Loucy (cell line): Measurements from ENCODE around the gene NDUFA6.
"Not testable (repeated sequence)": the region's sequence is repeated elsewhere in the genome, so short reads cannot be mapped to it uniquely, and the experiment has no call there.

ENCODE experiments used
- H2AFZ ChIP-seq: fragments of 200-600 bp; sonication (generic); 2 replicates; pipeline ENCODE4 v1.6.0; 2016; ENCODE audit warnings: antibody characterized with exemption, mild to moderate bottlenecking, low read length, moderate library complexity
- H3F3A ChIP-seq: fragments of 200-600 bp; 2 replicates; pipeline ENCODE4 v1.6.0; 2016; ENCODE audit warnings: antibody characterized with exemption, low read depth, mild to moderate bottlenecking
- H3K27me3 ChIP-seq: fragments of 200-600 bp; sonication (generic); 2 replicates; pipeline ENCODE4 v1.6.1; 2014; ENCODE audit warnings: low read length, mild to moderate bottlenecking; ENCODE audit not compliant: insufficient read depth, poor library complexity, severe bottlenecking
- H3K36me3 ChIP-seq: fragments of 200-600 bp; sonication (generic); 2 replicates; pipeline ENCODE4 v1.6.1; 2016; ENCODE audit warnings: low read length; ENCODE audit not compliant: insufficient read depth
- H3K4me1 ChIP-seq: fragments of 200-600 bp; sonication (generic); 2 replicates; pipeline ENCODE4 v1.5.1; 2014; ENCODE audit warnings: low read length, mild to moderate bottlenecking; ENCODE audit not compliant: insufficient read depth, poor library complexity, severe bottlenecking
- H3K4me2 ChIP-seq: fragments of 200-600 bp; sonication (generic); 2 replicates; pipeline ENCODE4 v1.6.0; 2014; ENCODE audit warnings: antibody characterized with exemption, low read length, low read depth, mild to moderate bottlenecking; ENCODE audit not compliant: poor library complexity, severe bottlenecking
- H3K4me3 ChIP-seq: fragments of 200-600 bp; sonication (generic); 2 replicates; pipeline ENCODE4 v1.5.1; 2014; ENCODE audit warnings: low read length, mild to moderate bottlenecking, mixed read lengths; ENCODE audit not compliant: poor library complexity, severe bottlenecking
- H3K79me2 ChIP-seq: fragments of 200-600 bp; sonication (generic); 2 replicates; pipeline ENCODE4 v1.6.1; 2014; ENCODE audit warnings: low read length; ENCODE audit not compliant: insufficient read depth
- H3K9ac ChIP-seq: fragments of 200-600 bp; sonication (generic); 2 replicates; pipeline ENCODE4 v1.6.0; 2014; ENCODE audit warnings: mild to moderate bottlenecking, low read depth, low read length, moderate library complexity; ENCODE audit not compliant: poor library complexity, severe bottlenecking
- H3K9me2 ChIP-seq: fragments of 200-600 bp; sonication (generic); replicated peaks from 2 replicates; pipeline ENCODE4 v1.6.1; 2016; ENCODE audit warnings: low read depth, low read length, mixed read lengths
- H3K9me3 ChIP-seq: fragments of 200-600 bp; sonication (generic); 2 replicates; pipeline ENCODE4 v1.6.1; 2014; ENCODE audit warnings: mild to moderate bottlenecking, antibody characterized with exemption, low read length, low read depth; ENCODE audit not compliant: insufficient read depth
- H4K20me1 ChIP-seq: fragments of 200-600 bp; sonication (generic); 2 replicates; pipeline ENCODE4 v1.6.0; 2014; ENCODE audit warnings: antibody characterized with exemption, low read length, mild to moderate bottlenecking; ENCODE audit not compliant: insufficient read depth, poor library complexity, severe bottlenecking
- CTCF ChIP-seq: fragments of 200-600 bp; sonication (generic); conservative IDR thresholded peaks from 2 replicates; pipeline ENCODE4 v1.5.1; 2014; ENCODE audit warnings: mild to moderate bottlenecking, antibody characterized with exemption, low read length
- EZH2phosphoT487 ChIP-seq: fragments of 200-600 bp; IDR thresholded peaks from 2 replicates; pipeline ENCODE4 v1.6.1; 2018; ENCODE audit warnings: antibody characterized with exemption, mild to moderate bottlenecking, moderate library complexity, borderline replicate concordance

The NDUFA6 gene

GRCh38 chr22:42138122-42138770 lies 47.7 kb upstream of the NDUFA6 start:
- TF ChIP-seq CTCF (no peak), EZH2phosphoT487 (no peak)
- Histone ChIP-seq H2AFZ (no peak overlapping the region), H3K4me2 (no peak overlapping the region), H3K9ac (no peak overlapping the region), H3F3A (no peaks in the 10 kb centered on the region), H3K4me1 (no peaks in the 10 kb centered on the region), H3K79me2 (no peaks in the 10 kb centered on the region), H4K20me1 (no peaks in the 10 kb centered on the region), H3K9me2 (no peaks in the 10 kb centered on the region), H3K4me3 (no peak overlapping the region), H3K27me3 (no peaks in the 10 kb centered on the region), H3K36me3 (no peaks in the 10 kb centered on the region), H3K9me3 (no peaks in the 10 kb centered on the region)

GRCh38 chr22:42135688-42136087 lies 45.1 kb upstream of the NDUFA6 start:
- H3K9me3 ChIP-seq, H3K9ac ChIP-seq, H3K27me3 ChIP-seq: not testable (repeated sequence)

GRCh38 chr22:42134100-42135020 lies 43.8 kb upstream of the NDUFA6 start:
- H3K4me2 ChIP-seq = no peak overlapping the region
- no peak overlapping the region for H3K4me3 ChIP-seq
- no peak overlapping the region for H3K9ac ChIP-seq
- H3K9me3 ChIP-seq = no peaks in the 10 kb centered on the region
- no peaks in the 10 kb centered on the region for H4K20me1 ChIP-seq
- no peaks in the 10 kb centered on the region for H3K79me2 ChIP-seq
- TF ChIP-seq EZH2phosphoT487 (no peak), CTCF (no peak)
- H3K36me3 ChIP-seq = no peaks in the 10 kb centered on the region
- no peaks in the 10 kb centered on the region for H3K9me2 ChIP-seq
- no peaks in the 10 kb centered on the region for H3F3A ChIP-seq
- H3K4me1 ChIP-seq = no peaks in the 10 kb centered on the region
- H3K27me3 ChIP-seq = no peaks in the 10 kb centered on the region
- H2AFZ ChIP-seq = no peak overlapping the region

More at GRCh38 chr22:42135688-42136087, 45.1 kb upstream of the NDUFA6 start:
- not testable (repeated sequence) for H3K4me1 ChIP-seq, H4K20me1 ChIP-seq, H3K79me2 ChIP-seq, H3K4me3 ChIP-seq, H2AFZ ChIP-seq, H3K4me2 ChIP-seq, H3K36me3 ChIP-seq, H3F3A ChIP-seq, H3K9me2 ChIP-seq
